Muscle layer of colon (tissue), 2 donors: ENCODE results near the gene CLDN17.

Source experiments
- H3K27ac ChIP-seq: one replicate; pipeline ENCODE4 v1.7.0; 2013; ENCODE audit warnings: low read depth, mild to moderate bottlenecking, low read length, moderate library complexity
- H3K27me3 ChIP-seq, 2 donors: one replicate each; pipeline ENCODE4 v1.7.0; 2013; ENCODE audit warnings: low read length in 2 of 2, mild to moderate bottlenecking in 2 of 2; ENCODE audit not compliant: insufficient read depth in 2 of 2, control insufficient read depth in 1 of 2
- H3K36me3 ChIP-seq: one replicate; pipeline ENCODE4 v1.7.0; 2013; ENCODE audit warnings: mild to moderate bottlenecking, low read length; ENCODE audit not compliant: insufficient read depth
- H3K4me1 ChIP-seq: one replicate; pipeline ENCODE4 v1.7.0; 2013; ENCODE audit warnings: mild to moderate bottlenecking, low read length; ENCODE audit not compliant: insufficient read depth
- H3K4me3 ChIP-seq, 2 donors: one replicate each; pipeline ENCODE4 v1.7.0; 2013; ENCODE audit warnings: low read length in 2 of 2, low read depth in 1 of 2, mild to moderate bottlenecking in 1 of 2, moderate library complexity in 1 of 2
- H3K9ac ChIP-seq: one replicate; pipeline ENCODE4 v1.7.0; 2013; ENCODE audit warnings: low read length
- H3K9me3 ChIP-seq: one replicate; pipeline ENCODE4 v1.7.0; 2013; ENCODE audit warnings: mild to moderate bottlenecking, low read length
- donor health status: abdominal sarcoma.
- donor health status: Adenocarcinoma of cecum.

Gene CLDN17, protein sequence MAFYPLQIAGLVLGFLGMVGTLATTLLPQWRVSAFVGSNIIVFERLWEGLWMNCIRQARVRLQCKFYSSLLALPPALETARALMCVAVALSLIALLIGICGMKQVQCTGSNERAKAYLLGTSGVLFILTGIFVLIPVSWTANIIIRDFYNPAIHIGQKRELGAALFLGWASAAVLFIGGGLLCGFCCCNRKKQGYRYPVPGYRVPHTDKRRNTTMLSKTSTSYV

DNA sequence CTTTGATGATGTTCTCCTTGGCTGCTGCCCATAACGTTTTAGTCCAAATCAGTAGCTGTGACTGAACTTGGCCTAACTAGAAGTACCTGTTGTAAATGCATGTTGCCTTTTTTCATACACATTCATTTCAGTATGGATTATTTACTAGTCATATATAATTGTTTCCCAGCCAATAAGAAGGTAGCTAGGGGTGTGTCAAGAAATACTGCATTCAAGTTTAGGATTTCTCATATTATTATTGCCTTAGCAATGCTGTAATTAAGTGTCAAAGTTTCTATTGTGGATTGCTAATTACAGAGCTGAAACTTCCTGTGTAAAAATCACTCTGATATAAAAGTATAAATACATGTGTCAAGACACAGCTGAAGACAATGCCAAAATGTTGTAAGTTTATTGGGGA lies at the start of gene CLDN17:
Gene CLDN17 (minus strand): TSS at position 101 of the 400 bp plus-strand sequence. CDS start 188 bp downstream, outside the sequence.
- no peaks in the 10 kb centered on the region for H3K4me1 ChIP-seq
- H3K9ac ChIP-seq: no peak within 1 kb of the TSS
- no peak within 1 kb of the TSS for H3K27ac ChIP-seq
- H3K36me3 ChIP-seq: no peaks in the 10 kb centered on the region
- H3K9me3 ChIP-seq: no peaks in the 10 kb centered on the region
- no peaks in the 10 kb centered on the region for H3K27me3 ChIP-seq
- H3K4me3 ChIP-seq: no peak within 1 kb of the TSS

DNA sequence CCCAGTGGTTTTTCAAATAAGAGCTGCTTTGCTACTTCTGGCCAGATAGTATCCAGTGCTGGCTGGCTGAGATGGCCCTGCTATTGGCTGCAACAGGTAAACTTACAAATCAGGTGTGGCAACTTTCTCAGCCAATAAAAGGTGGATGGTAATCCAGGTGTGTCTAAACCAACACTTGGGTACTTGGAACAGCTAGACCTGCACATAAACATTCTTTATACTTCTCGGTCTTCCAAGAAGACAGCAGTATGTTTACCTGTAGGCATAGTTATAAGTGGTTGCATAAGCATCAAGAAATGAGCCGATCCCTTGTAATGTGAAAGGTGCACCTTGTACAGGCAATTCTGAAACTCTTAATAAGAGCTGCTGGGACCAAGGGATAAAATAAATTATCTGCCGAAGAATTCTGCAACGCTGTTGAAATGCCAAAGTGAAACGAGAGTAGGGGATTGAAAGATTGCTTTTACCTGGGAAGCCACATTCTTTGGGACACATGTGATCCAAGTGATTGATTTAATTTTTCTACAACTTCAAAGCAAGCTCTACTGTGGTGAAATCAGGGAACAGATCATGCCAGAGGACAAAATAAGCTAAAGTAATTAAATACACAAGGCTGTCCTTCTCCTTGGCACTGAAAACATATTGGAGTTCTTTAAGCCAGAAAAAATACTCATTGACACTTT lies 49.6 kb upstream of the CLDN17 start, which contains the start of gene CLDN8:
Gene CLDN8 (minus strand): TSS at position 57 of the 683 bp plus-strand sequence. CDS start 172 bp downstream, outside the sequence.
- H3K27ac ChIP-seq: no peak within 1 kb of the TSS
- no peak within 1 kb of the TSS for H3K4me3 ChIP-seq

DNA sequence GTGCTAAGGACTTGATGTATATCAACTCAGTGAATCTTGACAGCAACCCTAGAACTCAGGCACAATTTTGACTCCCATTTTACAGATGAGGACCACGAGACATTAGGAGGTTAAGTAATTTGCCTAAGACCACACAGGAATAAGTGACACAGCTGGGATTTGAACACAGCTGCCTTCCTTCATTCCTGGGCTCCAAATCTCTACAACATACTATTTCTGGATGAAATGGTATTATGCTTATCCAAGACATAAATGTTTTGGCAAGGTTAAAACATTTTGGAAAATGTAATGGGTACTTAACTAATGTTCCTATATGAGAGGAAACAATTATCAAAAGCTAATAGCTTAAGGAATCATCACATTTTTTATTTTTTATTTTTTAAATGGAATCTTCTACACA lies 44.5 kb upstream of the CLDN17 start:
- Histone ChIP-seq H3K9ac (no peak overlapping the region), H3K4me1 (no peaks in the 10 kb centered on the region), H3K27me3 (no peaks in the 10 kb centered on the region), H3K4me3 (no peak overlapping the region), H3K9me3 (no peaks in the 10 kb centered on the region), H3K27ac (no peak overlapping the region), H3K36me3 (no peaks in the 10 kb centered on the region)

More for the DNA sequence above, 49.6 kb upstream of the CLDN17 start, which contains the start of gene CLDN8:
- H3K4me1 ChIP-seq: no peaks in the 10 kb centered on the region
- H3K9ac ChIP-seq: no peak within 1 kb of the TSS
- H3K9me3 ChIP-seq: no peaks in the 10 kb centered on the region
- H3K27me3 ChIP-seq: no peaks in the 10 kb centered on the region
- no peaks in the 10 kb centered on the region for H3K36me3 ChIP-seq

DNA sequence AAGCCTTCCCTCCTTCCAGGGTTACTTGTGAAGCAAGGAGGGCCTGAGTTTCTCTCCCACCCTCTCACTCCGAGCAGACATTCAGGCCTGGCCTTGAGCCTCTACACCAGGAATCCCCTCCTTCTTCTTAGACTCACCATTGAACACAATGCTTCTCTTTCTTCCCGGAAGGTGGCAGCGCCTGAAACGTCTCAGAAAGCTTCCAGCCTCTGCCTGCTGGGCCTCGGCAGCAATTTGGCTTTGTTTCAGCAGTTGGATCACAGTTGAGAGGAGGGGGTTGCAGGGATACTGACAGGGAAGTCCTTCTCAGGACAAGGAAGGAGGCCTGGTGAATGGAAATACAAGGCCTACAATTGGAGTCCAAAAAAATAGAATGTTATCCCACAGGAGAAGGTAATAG lies 43.0 kb upstream of the CLDN17 start:
- Histone ChIP-seq H3K27me3 (no peaks in the 10 kb centered on the region), H3K4me3 (no peak overlapping the region), H3K27ac (no peak overlapping the region), H3K4me1 (no peaks in the 10 kb centered on the region), H3K36me3 (no peaks in the 10 kb centered on the region), H3K9ac (no peak overlapping the region), H3K9me3 (no peaks in the 10 kb centered on the region)

DNA sequence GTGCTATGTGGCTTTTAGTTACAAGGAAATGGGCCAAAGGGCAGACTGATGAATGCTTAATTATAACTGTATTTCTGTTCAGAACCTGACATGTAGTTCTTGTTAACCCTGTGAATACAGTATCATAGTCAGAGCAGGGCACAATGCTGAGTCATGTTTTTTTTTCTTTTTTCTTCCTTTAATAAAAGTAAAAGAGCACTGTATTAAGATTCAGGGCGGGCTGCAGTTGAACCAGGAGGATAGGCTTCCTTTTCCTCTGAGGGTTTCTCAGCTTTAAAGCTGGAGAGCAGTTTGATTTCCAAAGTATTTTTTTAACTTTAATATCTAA lies 40.6 kb upstream of the CLDN17 start:
- no peaks in the 10 kb centered on the region for H3K4me1 ChIP-seq
- H3K36me3 ChIP-seq: no peaks in the 10 kb centered on the region

DNA sequence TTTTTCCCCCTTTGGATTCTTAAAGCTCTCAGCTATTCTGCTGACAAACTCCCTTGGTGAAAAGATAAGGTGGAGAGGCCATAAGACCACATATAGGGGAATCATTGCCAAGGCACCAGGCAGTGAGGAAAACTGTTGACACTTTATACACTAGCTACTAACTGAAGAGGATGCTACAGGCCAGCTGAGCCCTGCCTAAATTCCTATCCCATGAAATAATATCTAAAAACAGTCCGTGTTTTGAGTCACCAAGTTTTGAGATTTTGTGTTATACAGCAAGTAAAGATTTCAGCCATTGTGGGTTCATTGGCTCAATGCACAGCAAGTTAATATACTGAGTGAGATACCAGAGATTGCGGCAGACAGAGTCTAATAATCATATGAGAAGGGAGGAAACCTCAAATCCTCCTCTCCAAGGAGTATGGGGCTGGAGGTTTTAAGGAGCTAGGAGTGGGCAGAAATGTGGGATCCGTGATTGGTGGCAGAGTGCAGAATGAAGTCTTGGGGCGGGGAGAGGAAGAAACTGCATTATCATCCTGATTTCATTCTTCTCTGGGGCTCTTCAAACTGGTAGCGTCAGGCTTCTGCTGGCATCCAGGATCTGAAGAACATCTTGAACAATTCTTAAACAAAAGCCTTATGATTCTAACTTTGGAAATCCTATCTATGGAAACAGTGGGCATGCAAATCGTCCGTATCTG lies 40.1 kb upstream of the CLDN17 start:
- H3K27ac ChIP-seq: no peak overlapping the region
- no peak overlapping the region for H3K4me3 ChIP-seq
- no peak overlapping the region for H3K9ac ChIP-seq
- H3K36me3 ChIP-seq: no peaks in the 10 kb centered on the region
- no peaks in the 10 kb centered on the region for H3K27me3 ChIP-seq
- no peaks in the 10 kb centered on the region for H3K4me1 ChIP-seq
- H3K9me3 ChIP-seq: no peaks in the 10 kb centered on the region

More for the DNA sequence above, 40.6 kb upstream of the CLDN17 start:
- Histone ChIP-seq H3K27ac (no peak overlapping the region), H3K27me3 (no peaks in the 10 kb centered on the region), H3K4me3 (no peak overlapping the region), H3K9ac (no peak overlapping the region), H3K9me3 (no peaks in the 10 kb centered on the region)

DNA sequence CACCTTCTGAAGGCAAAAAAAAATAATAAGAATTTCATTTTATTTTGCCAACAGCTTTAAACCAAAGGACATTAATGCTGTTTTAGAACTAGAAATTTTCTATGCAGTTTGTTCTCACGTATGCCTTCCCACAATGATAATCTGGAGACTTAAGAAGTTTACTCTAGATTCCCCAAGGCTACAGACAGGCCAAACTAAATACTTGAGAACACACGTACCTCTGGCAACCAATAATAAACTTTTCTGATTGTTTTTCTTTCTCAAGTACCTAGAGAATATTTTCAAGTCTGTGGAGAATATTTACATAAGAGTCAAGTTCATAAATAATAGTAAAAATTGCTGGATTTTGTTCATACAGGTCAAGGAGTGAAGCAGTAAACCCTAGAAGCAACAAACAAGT lies 33.4 kb upstream of the CLDN17 start:
- no peak overlapping the region for H3K27ac ChIP-seq
- no peaks in the 10 kb centered on the region for H3K36me3 ChIP-seq
- no peaks in the 10 kb centered on the region for H3K4me1 ChIP-seq
- no peak overlapping the region for H3K4me3 ChIP-seq
- no peaks in the 10 kb centered on the region for H3K27me3 ChIP-seq
- H3K9me3 ChIP-seq: no peaks in the 10 kb centered on the region
- no peak overlapping the region for H3K9ac ChIP-seq

DNA sequence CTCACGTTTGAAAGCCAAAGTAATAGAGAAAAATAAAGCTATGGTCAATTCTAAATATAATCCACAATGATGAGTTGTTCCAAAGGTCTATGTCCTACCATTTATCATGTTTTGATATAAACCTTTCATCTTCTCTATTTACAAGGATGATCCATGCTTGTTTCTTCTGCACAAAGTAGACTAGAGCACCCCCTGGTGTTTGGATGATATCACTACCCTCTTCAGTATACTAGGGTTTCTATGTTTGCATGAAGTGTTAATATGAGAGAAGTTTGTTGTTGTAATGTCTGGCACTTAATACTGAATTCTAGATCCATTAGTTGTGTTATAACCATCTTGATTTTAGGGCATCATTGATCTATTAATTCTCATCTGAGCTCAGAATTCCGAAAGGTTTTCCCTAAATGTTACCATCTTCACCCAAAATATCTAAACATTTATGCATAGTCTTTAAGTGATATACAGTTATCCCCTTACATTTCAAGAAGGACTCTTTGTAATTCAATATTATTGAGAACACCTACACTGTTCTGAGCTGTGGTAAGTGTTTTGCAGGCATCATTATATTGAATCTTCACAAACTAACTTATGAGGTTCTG lies 28.2 kb upstream of the CLDN17 start:
- Histone ChIP-seq H3K4me3 (no peak overlapping the region), H3K9me3 (no peaks in the 10 kb centered on the region), H3K4me1 (no peaks in the 10 kb centered on the region), H3K9ac (no peak overlapping the region), H3K27ac (no peak overlapping the region), H3K36me3 (no peaks in the 10 kb centered on the region), H3K27me3 (no peaks in the 10 kb centered on the region)

DNA sequence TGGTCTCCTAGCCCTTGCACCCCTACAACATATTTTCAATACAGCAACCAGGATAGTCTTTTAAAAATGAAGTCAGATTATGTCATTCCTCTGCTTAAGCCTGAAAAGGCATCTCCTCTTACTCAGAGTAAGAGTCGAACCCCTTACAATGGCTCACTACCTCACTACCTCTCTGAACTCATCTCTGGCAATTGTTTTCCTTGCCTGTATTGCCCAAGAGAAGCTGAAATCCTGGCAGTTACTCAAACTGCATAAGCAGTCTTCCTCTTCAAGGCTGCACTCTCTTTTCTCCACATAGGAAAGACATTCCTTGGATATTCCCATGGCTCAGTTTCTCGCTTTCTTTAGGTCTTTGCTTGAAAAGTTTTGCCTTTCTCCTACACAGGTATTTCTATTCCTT lies 26.6 kb upstream of the CLDN17 start:
- Histone ChIP-seq H3K27me3 (no peaks in the 10 kb centered on the region), H3K4me1 (no peaks in the 10 kb centered on the region), H3K27ac (no peak overlapping the region), H3K4me3 (no peak overlapping the region), H3K36me3 (no peaks in the 10 kb centered on the region), H3K9ac (no peak overlapping the region), H3K9me3 (no peaks in the 10 kb centered on the region)

DNA sequence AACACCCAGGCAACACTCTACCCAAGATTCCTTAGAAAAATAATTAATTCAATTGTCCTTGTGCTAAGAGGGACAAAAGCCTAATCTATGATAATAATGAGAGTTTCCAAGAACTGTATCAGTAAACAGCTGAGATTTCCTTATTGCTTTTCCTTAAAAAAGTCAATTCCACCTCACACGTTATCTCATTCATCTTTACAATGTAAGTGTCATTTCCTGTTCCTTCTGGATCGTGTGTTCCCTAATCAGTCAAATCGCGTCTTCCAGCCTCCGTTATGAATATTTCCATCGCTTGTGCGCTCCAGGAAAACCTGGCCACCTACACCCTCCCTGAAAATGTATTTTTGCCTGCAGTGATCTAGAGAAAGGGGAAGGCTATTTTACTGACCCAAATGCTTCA lies 23.9 kb upstream of the CLDN17 start:
- Histone ChIP-seq H3K4me3 (no peak overlapping the region), H3K9me3 (no peaks in the 10 kb centered on the region), H3K27ac (no peak overlapping the region), H3K9ac (no peak overlapping the region), H3K4me1 (no peaks in the 10 kb centered on the region), H3K27me3 (no peaks in the 10 kb centered on the region), H3K36me3 (no peaks in the 10 kb centered on the region)

DNA sequence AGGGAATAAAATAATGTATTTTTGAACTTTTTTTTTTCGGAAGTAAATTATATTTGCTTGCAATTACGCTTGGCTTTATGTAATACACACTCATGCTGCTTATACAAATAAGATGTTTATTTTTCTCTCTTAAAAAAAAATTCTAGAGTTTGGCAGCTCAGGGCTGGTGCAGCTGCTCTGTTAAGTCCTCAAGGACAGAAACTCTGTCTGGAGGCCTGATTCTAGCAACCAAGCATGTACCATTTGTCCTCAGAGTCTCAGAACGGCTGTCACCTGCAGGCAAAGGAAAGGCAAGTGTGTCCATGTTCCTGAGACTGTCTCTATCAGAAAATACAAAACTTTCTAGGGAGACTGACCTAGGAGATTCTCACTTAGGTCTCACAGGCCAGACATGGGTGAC lies 23.2 kb upstream of the CLDN17 start:
- H3K27ac ChIP-seq: no peak overlapping the region
- H3K9ac ChIP-seq: no peak overlapping the region
- no peaks in the 10 kb centered on the region for H3K27me3 ChIP-seq
- H3K4me3 ChIP-seq: no peak overlapping the region
- H3K36me3 ChIP-seq: no peaks in the 10 kb centered on the region
- H3K9me3 ChIP-seq: no peaks in the 10 kb centered on the region
- no peaks in the 10 kb centered on the region for H3K4me1 ChIP-seq
